Common myeloid progenitor, CD34-positive (primary cell): Measurements from ENCODE around the gene ACBD4.
A peak's percentile ranks its signal among the peaks of the same experiment; 100 is the strongest.
"Not testable (repeated sequence)": the region's sequence is repeated elsewhere in the genome, so short reads cannot be mapped to it uniquely, and the experiment has no call there.

ENCODE experiments used
- CTCF ChIA-PET: fragments of 350-600 bp; sonication (Branson Sonifier 250); formaldehyde crosslinking; loops from one replicate; lab custom pipeline; 2021; ENCODE audit warnings: antibody characterized with exemption; lab: Charles Lee
- POLR2A ChIA-PET: fragments of 350-600 bp; sonication (Branson Sonifier 250); formaldehyde crosslinking; loops from one replicate; lab custom pipeline; 2021; ENCODE audit warnings: antibody characterized with exemption; lab: Charles Lee
- DNase-seq, 3 donors: peaks; one replicate each; pipeline versions ENCODE4 v3.0.0 to v3.0.0-alpha.2; 2013
- H3K27ac ChIP-seq, 2 experiments: 1 replicate in 1 of 2; 2 replicates in 1 of 2; pipeline ENCODE4 v1.7.0; 2013; ENCODE audit warnings: inconsistent platforms in 2 of 2, low read length in 2 of 2, mild to moderate bottlenecking in 2 of 2, low read depth in 1 of 2, moderate library complexity in 1 of 2; ENCODE audit not compliant: severe bottlenecking in 2 of 2, insufficient read depth in 1 of 2, poor library complexity in 1 of 2
- H3K27me3 ChIP-seq, 5 experiments: replicated peaks in 2 of 5; 1 replicate in 3 of 5; 2 replicates in 2 of 5; pipeline versions ENCODE4 v1.6.1 to v1.7.0; 2013; ENCODE audit warnings: low read length in 4 of 5, mild to moderate bottlenecking in 2 of 5, moderate library complexity in 2 of 5, inconsistent platforms in 1 of 5; ENCODE audit not compliant: insufficient read depth in 5 of 5, control insufficient read depth in 4 of 5
- H3K36me3 ChIP-seq, 4 experiments: 1 replicate in 2 of 4; 2 replicates in 2 of 4; pipeline versions ENCODE4 v1.6.1 to v1.7.0; 2013; ENCODE audit warnings: low read length in 3 of 4, control low read depth in 1 of 4, mild to moderate bottlenecking in 1 of 4; ENCODE audit not compliant: control insufficient read depth in 4 of 4, insufficient read depth in 4 of 4
- H3K4me1 ChIP-seq, 4 experiments: 1 replicate in 3 of 4; 2 replicates in 1 of 4; pipeline versions ENCODE4 v1.6.1 to v1.7.1; 2013; ENCODE audit warnings: low read length in 3 of 4, mild to moderate bottlenecking in 3 of 4, control low read depth in 1 of 4, inconsistent platforms in 1 of 4, moderate library complexity in 1 of 4; ENCODE audit not compliant: control insufficient read depth in 4 of 4, insufficient read depth in 4 of 4; ENCODE audit errors: control extremely low read depth in 1 of 4
- H3K4me3 ChIP-seq, 7 experiments: 1 replicate in 4 of 7; 2 replicates in 3 of 7; pipeline versions ENCODE4 v1.5.1 to v1.7.0; 2013; ENCODE audit warnings: mild to moderate bottlenecking in 7 of 7, low read length in 6 of 7, moderate library complexity in 6 of 7, inconsistent platforms in 2 of 7, low read depth in 2 of 7, control low read depth in 1 of 7; ENCODE audit not compliant: insufficient read depth in 4 of 7, control insufficient read depth in 1 of 7; ENCODE audit errors: extremely low read depth in 1 of 7
- H3K9me3 ChIP-seq, 5 experiments: 1 replicate in 4 of 5; 2 replicates in 1 of 5; pipeline versions ENCODE4 v1.6.1 to v1.7.1; 2013; ENCODE audit warnings: low read length in 4 of 5, mild to moderate bottlenecking in 2 of 5, inconsistent platforms in 1 of 5, low read depth in 1 of 5, moderate library complexity in 1 of 5; ENCODE audit not compliant: control insufficient read depth in 4 of 5, insufficient read depth in 2 of 5; ENCODE audit errors: control extremely low read depth in 1 of 5
- WGBS: methylation state at CpG from one replicate; pipeline ENCODE4 v1.1.5; 2013; ENCODE audit not compliant: insufficient coverage; 5-methylcytosine and 5-hydroxymethylcytosine counted together

Gene ACBD4

DNA sequence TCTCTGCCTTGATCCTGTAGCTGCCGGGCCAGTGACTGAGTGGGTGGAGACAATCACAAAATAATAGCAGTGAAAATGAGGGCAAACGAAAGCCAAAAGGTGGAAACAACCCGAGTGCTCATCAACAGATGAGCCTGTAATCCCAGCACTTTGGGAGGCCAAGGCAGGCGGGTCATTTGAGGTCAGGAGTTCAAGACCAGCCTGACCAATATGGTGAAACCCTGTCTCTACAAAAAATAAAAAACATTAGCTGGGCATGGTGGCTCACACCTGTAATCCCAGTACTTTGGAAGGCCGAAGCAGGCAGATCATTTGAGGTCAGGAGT is 10.7 kb upstream of the ACBD4 start:
- WGBS = 90% methylated on average over 4 of the region's 5 CpGs
- Histone ChIP-seq H3K4me1 (peaks cover 0 to 12% (median 7%) of the 10 kb centered on the region in 4 experiments), H3K27me3 (peaks cover 0 to 23% (median 7%) of the 10 kb centered on the region in 5 experiments), H3K27ac (peak overlapping the region in 1 of 2 experiments; percentile 7)
- CTCF ChIA-PET, H3K36me3 ChIP-seq, H3K9me3 ChIP-seq, DNase-seq, H3K4me3 ChIP-seq: not testable (repeated sequence)
- POLR2A ChIA-PET = interaction anchor here (0.5 kb wide), 1 partner anchor 1034 kb away, joined by 4 read pairs; no protein-coding TSS in a partner anchor

DNA sequence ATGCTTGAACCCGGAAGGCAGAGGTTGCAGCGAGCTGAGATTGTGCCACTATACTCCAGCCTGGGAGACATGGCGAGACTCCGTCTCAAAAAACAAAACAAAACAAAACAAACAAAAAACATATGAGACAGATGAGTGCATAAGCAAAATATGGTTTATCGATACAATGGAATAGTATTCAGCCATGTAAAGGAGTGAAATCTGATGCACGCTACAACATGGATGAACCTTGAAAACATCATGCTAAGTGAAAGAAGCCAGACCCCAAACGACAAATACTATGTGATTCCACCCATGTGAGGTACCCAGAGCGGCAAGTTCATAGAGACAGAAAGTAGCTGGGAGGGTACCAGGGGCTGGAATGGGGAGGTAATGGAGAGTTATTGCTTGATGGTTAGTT is 10.0 kb upstream of the ACBD4 start:
- 100% methylated on average over 4 of the region's 8 CpGs for WGBS

DNA sequence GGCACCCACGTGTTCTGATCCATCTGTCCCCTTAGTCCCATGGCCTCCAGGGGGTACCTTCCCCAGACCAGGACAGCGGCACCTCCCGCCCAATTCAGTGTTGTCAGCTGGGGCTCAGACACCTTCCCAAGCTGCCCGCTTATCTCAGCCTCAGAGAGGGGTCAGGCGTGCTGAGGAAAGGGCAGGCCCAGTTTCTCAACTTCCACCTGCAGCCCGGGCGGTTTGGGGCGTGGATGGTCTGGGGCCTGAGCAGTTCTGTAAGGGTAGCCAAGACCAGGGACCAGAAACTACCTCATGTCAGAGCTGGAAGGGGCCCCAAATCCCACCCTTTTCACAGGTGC is 8.3 kb upstream of the ACBD4 start:
- CTCF ChIA-PET = no interaction called here
- no peak overlapping the region for H3K4me3 ChIP-seq
- H3K4me1 ChIP-seq = peaks cover 0 to 20% (median 11%) of the 10 kb centered on the region in 4 experiments
- POLR2A ChIA-PET = no interaction called here
- 88% methylated on average over 5 of the region's 8 CpGs for WGBS
- DNase-seq = no peak
- H3K27me3 ChIP-seq = peaks cover 0 to 1% (median 0%) of the 10 kb centered on the region in 5 experiments
- H3K36me3 ChIP-seq = no peaks in the 10 kb centered on the region
- no peak overlapping the region for H3K27ac ChIP-seq
- no peaks in the 10 kb centered on the region for H3K9me3 ChIP-seq

More for the DNA sequence above, 10.0 kb upstream of the ACBD4 start:
- H3K36me3 ChIP-seq = no peaks in the 10 kb centered on the region
- H3K4me3 ChIP-seq = no peak overlapping the region
- DNase-seq = no peak
- H3K9me3 ChIP-seq = no peaks in the 10 kb centered on the region
- CTCF ChIA-PET = no interaction called here
- H3K4me1 ChIP-seq = peaks cover 0 to 12% (median 7%) of the 10 kb centered on the region in 4 experiments
- POLR2A ChIA-PET = interaction anchor here (0.6 kb wide), 1 partner anchor 78 kb away, joined by 3 read pairs; no protein-coding TSS in a partner anchor
- peaks cover 0 to 16% (median 5%) of the 10 kb centered on the region in 5 experiments for H3K27me3 ChIP-seq
- no peak overlapping the region for H3K27ac ChIP-seq

DNA sequence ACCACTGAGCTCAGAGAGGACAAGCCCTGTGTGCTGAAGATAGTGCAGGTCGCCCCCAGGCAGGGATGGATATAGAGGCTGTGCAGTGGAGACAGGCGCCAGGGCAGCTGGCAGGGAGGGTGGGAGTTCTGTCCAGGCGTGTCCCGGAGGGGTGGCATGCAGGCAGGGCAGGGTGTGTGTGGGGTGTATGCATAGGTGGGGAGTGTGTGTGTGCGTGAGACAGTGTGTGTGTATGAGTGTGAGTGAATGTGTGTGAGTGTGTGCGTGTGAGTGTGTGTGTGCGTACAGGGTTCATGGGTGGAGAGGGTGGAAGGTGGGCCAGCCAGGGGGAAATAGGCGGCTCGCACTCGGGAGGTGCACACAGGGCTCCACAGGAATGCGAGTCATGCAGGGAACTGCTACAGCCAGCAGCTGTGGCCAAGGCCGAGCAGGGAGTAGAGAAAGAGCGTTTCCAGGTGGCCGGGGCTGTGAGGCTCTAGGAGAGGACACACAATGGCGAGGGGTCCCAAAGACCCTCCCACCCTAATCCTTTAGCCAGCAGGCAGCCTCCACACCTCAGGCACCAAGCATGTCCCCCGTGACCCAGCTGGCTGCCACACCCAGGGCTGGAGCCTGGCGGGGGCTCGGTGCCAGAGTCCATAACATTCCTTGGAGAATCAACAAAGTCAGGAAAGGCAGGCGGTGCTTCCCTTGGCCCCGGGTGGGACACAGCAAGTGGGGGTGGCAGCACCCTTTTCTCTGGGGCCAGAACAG is 7.8 kb upstream of the ACBD4 start:
- POLR2A ChIA-PET = no interaction called here
- Histone ChIP-seq H3K9me3 (no peaks in the 10 kb centered on the region), H3K27me3 (peaks cover 0 to 1% (median 0%) of the 10 kb centered on the region in 5 experiments), H3K4me3 (no peak overlapping the region), H3K27ac (no peak overlapping the region), H3K36me3 (no peaks in the 10 kb centered on the region), H3K4me1 (peaks cover 0 to 23% (median 14%) of the 10 kb centered on the region in 4 experiments)
- DNase-seq = no peak
- 88% methylated on average over 20 of the region's 20 CpGs for WGBS
- CTCF ChIA-PET = interaction anchor here (0.9 kb wide), 1 partner anchor 22 kb away, joined by 3 read pairs; no protein-coding TSS in a partner anchor

DNA sequence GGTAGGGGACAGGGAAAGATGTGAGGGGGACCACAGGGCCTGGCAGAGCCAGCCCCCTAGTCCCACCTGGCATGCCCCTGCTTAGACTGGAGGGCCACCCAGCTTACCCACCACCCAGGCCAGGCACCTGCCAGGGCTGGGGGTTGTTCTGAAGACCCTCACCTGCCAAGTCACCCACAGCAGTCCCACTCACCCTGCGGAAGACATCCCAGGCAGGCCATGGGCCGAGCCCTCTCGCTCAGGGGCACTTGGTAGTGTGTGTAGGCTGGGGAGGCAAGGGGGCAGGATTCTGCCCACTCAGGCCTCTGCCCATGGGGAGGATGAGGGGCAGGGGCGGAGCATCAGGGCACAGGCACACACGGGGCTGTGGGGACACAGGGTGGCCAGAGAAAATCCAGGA is 7.2 kb upstream of the ACBD4 start:
- Histone ChIP-seq H3K4me3 (no peak overlapping the region), H3K27me3 (peaks cover 0 to 1% (median 0%) of the 10 kb centered on the region in 5 experiments), H3K4me1 (peaks cover 0 to 28% (median 18%) of the 10 kb centered on the region in 4 experiments), H3K9me3 (no peaks in the 10 kb centered on the region), H3K27ac (no peak overlapping the region), H3K36me3 (no peaks in the 10 kb centered on the region)
- ChIA-PET CTCF (interaction anchor here (0.9 kb wide), 1 partner anchor 21 kb away, joined by 3 read pairs; no protein-coding TSS in a partner anchor), POLR2A (no interaction called here)
- DNase-seq = no peak
- no CpG with 5 or more reads among the region's 5 CpGs for WGBS

DNA sequence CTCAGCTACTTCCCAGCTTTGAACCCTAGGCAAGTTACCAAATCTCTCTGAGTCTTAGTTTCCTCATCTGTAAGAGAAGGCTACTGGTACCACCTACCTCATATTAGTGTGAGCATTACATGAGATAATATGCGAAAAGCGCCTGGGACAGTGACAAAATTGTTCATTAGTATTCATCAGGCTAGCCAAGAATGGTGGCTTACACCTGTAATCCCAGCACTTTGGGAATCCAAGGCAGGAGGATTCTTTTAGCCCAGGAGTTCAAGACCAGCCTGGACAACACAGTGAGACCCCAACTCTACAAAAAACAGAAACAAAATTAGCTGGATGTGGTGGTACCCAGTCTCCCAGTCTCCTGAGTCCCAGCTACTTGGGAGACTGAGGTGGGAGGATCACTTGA is 6.5 kb upstream of the ACBD4 start:
- POLR2A ChIA-PET = no interaction called here
- no peak overlapping the region for H3K27ac ChIP-seq

DNA sequence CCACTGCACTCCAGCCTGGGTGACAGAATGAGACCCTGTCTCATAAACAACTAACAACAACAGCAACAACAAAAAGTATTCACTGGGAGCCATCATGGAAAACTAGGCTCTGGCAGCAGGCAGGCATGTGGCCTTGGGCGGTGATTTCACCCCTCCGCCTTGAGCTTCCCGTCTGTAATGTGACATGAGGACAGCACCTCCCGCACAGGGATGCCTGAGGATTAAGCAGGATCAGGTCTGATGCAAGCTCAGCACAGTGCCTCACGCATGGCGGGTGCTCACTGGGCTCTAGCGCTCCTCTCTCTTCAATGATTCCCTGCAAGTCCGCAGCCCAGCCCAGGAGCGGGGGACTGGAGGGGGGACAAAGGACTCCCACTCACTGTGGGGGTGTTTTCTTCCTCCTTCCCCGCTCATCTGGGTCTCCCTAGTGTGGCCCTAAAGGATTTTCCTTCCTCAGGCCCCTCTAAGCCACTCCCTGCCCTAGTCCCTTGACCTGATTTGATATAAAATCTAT is 6.0 kb upstream of the ACBD4 start:
- ChIA-PET CTCF (interaction anchor here (0.8 to 2.4 kb wide), 7 partner anchors 10 to 62 kb away, joined by 3 to 8 read pairs (median 4); partner anchors contain the start of gene HEXIM1), POLR2A (no interaction called here)
- H3K9me3 ChIP-seq = no peaks in the 10 kb centered on the region
- 93% methylated on average over 4 of the region's 10 CpGs for WGBS
- peaks cover 0 to 18% (median 15%) of the 10 kb centered on the region in 4 experiments for H3K4me1 ChIP-seq
- H3K4me3 ChIP-seq = no peak overlapping the region
- no peak overlapping the region for H3K27ac ChIP-seq
- H3K27me3 ChIP-seq = peaks cover 0 to 1% (median 0%) of the 10 kb centered on the region in 5 experiments
- no peaks in the 10 kb centered on the region for H3K36me3 ChIP-seq
- DNase-seq = no peak

More for the DNA sequence above, 6.5 kb upstream of the ACBD4 start:
- no peaks in the 10 kb centered on the region for H3K9me3 ChIP-seq
- no peak for DNase-seq
- no peaks in the 10 kb centered on the region for H3K36me3 ChIP-seq
- WGBS = no CpG with 5 or more reads among the region's 2 CpGs
- H3K4me1 ChIP-seq = peaks cover 0 to 23% (median 15%) of the 10 kb centered on the region in 4 experiments
- no peak overlapping the region for H3K4me3 ChIP-seq
- CTCF ChIA-PET = interaction anchor here (0.8 to 2.4 kb wide), 4 partner anchors 10 to 61 kb away, joined by 3 to 8 read pairs (median 4); no protein-coding TSS in a partner anchor
- peaks cover 0 to 1% (median 0%) of the 10 kb centered on the region in 5 experiments for H3K27me3 ChIP-seq
